Spinal cord (tissue), 10 donors: ENCODE results near the gene CYP4B1. TPM values are rescaled to one million over a fixed set of nuclear protein-coding genes. Genes with fewer than 3 reads are reported as not detected.
"Not testable (repeated sequence)": the region's sequence is repeated elsewhere in the genome, so short reads cannot be mapped to it uniquely, and the experiment has no call there.

Experiments used
- DNase-seq, 6 donors: peaks; one replicate each; pipeline versions ENCODE4 v3.0.0 to v3.0.0-alpha.2; 2013 to 2015; ENCODE audit warnings: low spot score in 6 of 6, low read depth in 4 of 6
- H3K27ac ChIP-seq: one replicate; pipeline ENCODE4 v1.5.1; 2013; ENCODE audit warnings: low read depth, low read length, control low read depth
- H3K27me3 ChIP-seq: one replicate; pipeline ENCODE4 v1.6.1; 2013; ENCODE audit warnings: low read length; ENCODE audit not compliant: control insufficient read depth, insufficient read depth
- H3K36me3 ChIP-seq: one replicate; pipeline ENCODE4 v1.6.1; 2013; ENCODE audit warnings: low read length; ENCODE audit not compliant: control insufficient read depth, insufficient read depth
- H3K4me1 ChIP-seq: one replicate; pipeline ENCODE4 v1.6.1; 2013; ENCODE audit warnings: low read length; ENCODE audit not compliant: control insufficient read depth, insufficient read depth
- H3K4me3 ChIP-seq: one replicate; pipeline ENCODE4 v1.5.1; 2013; ENCODE audit warnings: low read depth, low read length, control low read depth
- H3K9me3 ChIP-seq: one replicate; pipeline ENCODE4 v1.6.1; 2013; ENCODE audit warnings: low read length; ENCODE audit not compliant: control insufficient read depth, insufficient read depth
- WGBS: methylation state at CpG from one replicate; pipeline ENCODE4 v1.1.5; 2013; ENCODE audit warnings: missing lambda C conversion rate; ENCODE audit not compliant: insufficient coverage; 5-methylcytosine and 5-hydroxymethylcytosine counted together
- long read RNA-seq, 4 donors: transcript quantifications; one replicate each; lab custom pipeline, GENCODE V29; 2026
- polyA plus RNA-seq, 2 donors: library from polyadenylated mRNA; unstranded; fragments of 120-200 nt; gene quantifications; one replicate each; pipeline ENCODE4 v1.2.1, GENCODE V29; 2013; ENCODE audit not compliant: insufficient read length in 2 of 2
- total RNA-seq, 2 donors: library from RNA; depleted of rRNA in 1 of 2; stranded (reverse); fragments of 120-200 nt in 1 of 2; fragments of >200 nt in 1 of 2; gene quantifications; one replicate each; pipeline versions ENCODE4 v1.2.3 to v1.2.4, GENCODE V29; 2013 to 2014
- donor health status: healthy.

CYP4B1 gene
- total RNA-seq (under 1 TPM; 0.59 to 0.66 TPM), polyA plus RNA-seq (under 1 TPM; 0.33 to 0.46 TPM)
- long read RNA-seq, donor 1, result 0 reads
- long read RNA-seq, donor 2, result 0 reads
- long read RNA-seq, donor 3, result 0 reads
- long read RNA-seq, donor 4, result 0 reads

DNA sequence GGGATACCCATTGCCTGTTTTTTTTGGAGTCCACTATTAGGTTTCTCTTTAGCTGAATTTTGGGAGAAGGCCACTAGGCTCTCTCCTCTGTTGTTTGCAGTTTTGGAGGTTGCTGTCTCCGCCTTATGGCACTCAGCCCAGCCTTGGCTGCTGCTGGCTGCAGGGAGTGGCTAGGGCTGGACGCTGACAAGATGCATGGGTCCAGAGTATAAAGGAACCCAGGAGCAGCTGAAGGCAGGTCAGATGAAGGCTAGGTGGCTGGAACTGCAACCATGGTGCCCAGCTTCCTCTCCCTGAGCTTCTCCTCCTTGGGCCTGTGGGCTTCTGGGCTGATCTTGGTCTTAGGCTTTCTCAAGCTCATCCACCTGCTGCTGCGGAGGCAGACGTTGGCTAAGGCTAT lies at the start of gene CYP4B1:
Gene CYP4B1, plus strand, starts transcription at position 237 of the 400 bp plus-strand sequence. Its CDS starts 36 bp downstream, at position 273.
- Histone ChIP-seq H3K9me3 (no peaks in the 10 kb centered on the region), H3K36me3 (no peaks in the 10 kb centered on the region), H3K4me1 (peaks cover 8% of the 10 kb centered on the region), H3K4me3 (no peak within 1 kb of the TSS), H3K27ac (no peak within 1 kb of the TSS), H3K27me3 (no peaks in the 10 kb centered on the region)
- 36% methylated on average over 2 of the region's 4 CpGs for WGBS
- peak in 5 of 6 donors; percentile 0 to 49 (median 1) for DNase-seq

DNA sequence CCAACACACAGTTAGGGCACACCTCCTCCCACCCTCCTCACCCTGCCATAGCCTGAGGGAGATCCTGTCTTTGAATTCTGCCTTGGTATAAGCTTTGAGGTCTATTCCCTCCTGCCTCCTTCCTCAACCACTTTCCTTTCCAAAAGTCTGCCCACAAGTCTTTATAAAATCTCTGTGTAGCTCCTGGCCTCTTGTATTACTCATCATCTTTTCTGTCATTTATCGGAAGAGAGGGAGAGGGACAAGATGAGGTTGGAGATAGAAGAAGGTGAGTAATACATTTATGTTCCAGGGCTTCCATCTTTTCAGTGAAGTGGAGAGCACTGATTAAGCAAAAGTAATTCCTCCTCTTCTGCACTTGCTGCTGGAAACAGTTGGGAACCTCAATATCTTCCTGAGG lies 49.4 kb upstream of the CYP4B1 start:
- no peak overlapping the region for H3K4me3 ChIP-seq
- H3K9me3 ChIP-seq, result no peaks in the 10 kb centered on the region
- peaks cover 9% of the 10 kb centered on the region for H3K27me3 ChIP-seq
- no peak overlapping the region for H3K27ac ChIP-seq
- WGBS, result no CpG with 5 or more reads among the region's 1 CpG
- DNase-seq, result no peak
- H3K36me3 ChIP-seq, result no peaks in the 10 kb centered on the region
- no peaks in the 10 kb centered on the region for H3K4me1 ChIP-seq

DNA sequence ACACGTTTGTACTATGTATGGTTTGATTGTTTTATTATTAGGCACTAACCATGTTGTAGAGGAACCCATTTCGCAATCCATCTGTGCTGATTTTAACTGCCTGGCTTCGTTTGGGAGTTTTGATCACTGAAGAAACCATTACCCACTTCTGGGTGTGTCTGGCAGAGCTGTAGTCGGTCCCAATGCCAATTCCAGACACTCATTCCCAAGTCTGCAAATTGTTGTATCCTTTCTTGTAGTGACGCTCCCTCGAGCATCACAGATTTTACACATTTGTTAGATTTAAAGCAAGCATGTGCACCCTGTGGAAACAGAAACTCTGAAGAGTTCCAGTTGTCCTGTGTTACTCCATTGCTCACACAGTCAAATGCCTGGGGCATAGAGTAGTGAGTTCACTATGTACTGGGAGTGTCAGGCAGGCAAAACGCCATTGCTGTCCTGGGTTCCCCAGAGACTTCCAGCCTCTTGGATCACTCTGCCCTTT lies 48.9 kb upstream of the CYP4B1 start:
- peak in 2 of 6 donors; percentile 2 to 63 for DNase-seq

DNA sequence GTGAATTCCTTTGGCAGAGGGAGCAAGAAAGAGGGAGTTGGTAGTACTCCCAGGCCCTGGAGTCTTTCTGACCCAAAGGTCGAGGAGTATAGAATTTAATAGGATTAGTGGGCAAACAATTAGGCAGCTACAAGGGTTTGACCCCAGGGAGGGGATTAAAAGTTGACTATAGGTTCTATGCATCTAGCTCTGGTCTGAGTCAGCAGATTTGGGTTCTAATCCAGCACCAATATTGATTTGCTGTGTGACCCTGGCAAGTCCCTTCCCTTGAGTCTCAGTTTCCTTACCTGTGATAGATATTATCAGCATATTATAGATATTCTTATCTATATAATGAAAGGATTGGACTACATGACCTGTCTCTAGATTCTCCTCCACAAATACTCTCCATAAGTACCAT lies 44.9 kb upstream of the CYP4B1 start:
- Histone ChIP-seq H3K4me1 (no peaks in the 10 kb centered on the region), H3K27me3 (peaks cover 1% of the 10 kb centered on the region), H3K36me3 (no peaks in the 10 kb centered on the region), H3K4me3 (no peak overlapping the region), H3K27ac (no peak overlapping the region), H3K9me3 (no peaks in the 10 kb centered on the region)
- DNase-seq, result no peak
- WGBS, result 45% methylated on average over 1 of the region's 1 CpG

More for the DNA sequence above, 48.9 kb upstream of the CYP4B1 start:
- H3K27me3 ChIP-seq, result peaks cover 9% of the 10 kb centered on the region
- no peaks in the 10 kb centered on the region for H3K4me1 ChIP-seq
- H3K27ac ChIP-seq, result no peak overlapping the region
- WGBS, result 60% methylated on average over 5 of the region's 7 CpGs
- no peaks in the 10 kb centered on the region for H3K36me3 ChIP-seq
- H3K9me3 ChIP-seq, result no peaks in the 10 kb centered on the region
- H3K4me3 ChIP-seq, result no peak overlapping the region

DNA sequence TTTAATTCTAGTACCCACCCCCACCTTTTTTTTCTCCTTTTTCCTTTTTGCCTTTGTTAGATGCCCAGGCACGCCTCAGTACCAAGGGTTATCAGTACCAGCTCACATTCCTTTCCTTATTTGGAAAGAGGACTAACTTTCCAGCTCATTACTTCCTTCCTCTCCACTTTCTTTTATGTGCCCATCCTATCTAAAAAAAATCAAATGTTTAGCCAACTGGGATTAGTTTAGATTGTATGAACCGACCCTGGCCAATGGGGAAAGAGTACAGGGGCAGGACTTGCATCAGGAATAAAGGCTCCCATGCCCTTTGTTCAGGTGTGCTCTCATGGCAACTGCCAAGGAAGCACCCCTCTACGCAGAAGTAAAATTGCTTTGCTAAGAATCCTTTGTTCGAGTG lies 44.1 kb upstream of the CYP4B1 start:
- H3K4me1 ChIP-seq, H3K27ac ChIP-seq, DNase-seq, H3K36me3 ChIP-seq, H3K27me3 ChIP-seq, H3K4me3 ChIP-seq, H3K9me3 ChIP-seq: not testable (repeated sequence)
- WGBS, result 61% methylated on average over 3 of the region's 4 CpGs

DNA sequence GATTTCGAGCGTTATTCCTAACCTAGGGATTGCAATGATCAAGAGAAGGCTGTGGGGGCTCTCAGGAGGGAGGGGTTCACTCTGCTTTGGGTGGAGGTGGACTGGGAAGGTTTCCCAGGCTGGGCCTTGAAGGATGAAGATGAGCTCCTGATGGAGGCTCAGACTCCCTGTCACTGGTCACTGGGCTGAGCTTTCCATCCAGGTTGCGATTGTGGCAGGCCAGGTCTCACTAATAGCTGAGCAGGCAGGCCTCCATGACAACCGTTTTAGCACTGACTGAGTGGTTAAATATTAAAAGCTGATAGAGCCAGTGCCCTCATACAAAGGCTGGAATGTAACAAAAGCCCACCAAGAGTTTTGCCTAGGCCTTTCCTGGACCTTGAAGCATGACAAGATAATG lies 43.7 kb upstream of the CYP4B1 start:
- no peak for DNase-seq
- no peaks in the 10 kb centered on the region for H3K4me1 ChIP-seq
- no peaks in the 10 kb centered on the region for H3K9me3 ChIP-seq
- H3K4me3 ChIP-seq, result no peak overlapping the region
- no peaks in the 10 kb centered on the region for H3K36me3 ChIP-seq
- H3K27me3 ChIP-seq, result no peaks in the 10 kb centered on the region
- 68% methylated on average over 4 of the region's 4 CpGs for WGBS
- H3K27ac ChIP-seq, result no peak overlapping the region

DNA sequence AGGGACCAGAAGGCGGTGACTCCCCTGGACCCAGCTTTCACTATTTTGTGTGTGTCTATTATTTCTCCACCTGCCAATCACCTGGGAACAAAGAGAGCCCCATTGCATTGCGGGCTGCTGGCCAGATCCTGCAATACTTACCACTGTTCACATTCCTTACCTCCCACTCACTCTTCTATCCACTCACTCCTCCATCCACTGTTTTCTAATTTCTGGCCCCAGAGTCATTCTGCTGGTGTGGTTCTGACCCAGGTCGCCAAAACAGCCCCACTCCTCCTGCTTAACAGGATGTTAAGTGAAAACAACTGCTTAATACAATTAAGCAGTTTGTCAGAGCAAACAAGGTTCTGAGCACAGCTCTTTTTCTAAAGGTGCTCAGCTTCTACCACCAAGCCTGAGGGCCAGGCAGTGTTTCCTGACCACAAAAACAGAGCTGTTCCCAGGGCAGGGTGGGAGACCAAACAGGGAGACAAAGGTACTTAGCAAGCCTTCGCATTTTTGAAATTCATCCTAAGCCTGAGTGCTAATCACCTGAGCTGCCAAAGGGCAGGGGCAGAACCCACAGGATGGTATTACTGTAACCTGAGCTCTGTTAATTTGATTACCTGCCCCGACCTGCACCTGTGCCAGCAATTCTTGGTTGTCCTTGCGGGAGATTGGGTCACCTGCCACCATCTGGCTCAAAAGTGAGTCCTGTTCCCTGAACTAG lies 41.4 kb upstream of the CYP4B1 start:
- H3K27me3 ChIP-seq, result no peaks in the 10 kb centered on the region
- no peak overlapping the region for H3K27ac ChIP-seq
- no peaks in the 10 kb centered on the region for H3K4me1 ChIP-seq
- H3K9me3 ChIP-seq, result no peaks in the 10 kb centered on the region
- no peaks in the 10 kb centered on the region for H3K36me3 ChIP-seq
- no peak for DNase-seq
- no peak overlapping the region for H3K4me3 ChIP-seq
- 47% methylated on average over 5 of the region's 6 CpGs for WGBS

DNA sequence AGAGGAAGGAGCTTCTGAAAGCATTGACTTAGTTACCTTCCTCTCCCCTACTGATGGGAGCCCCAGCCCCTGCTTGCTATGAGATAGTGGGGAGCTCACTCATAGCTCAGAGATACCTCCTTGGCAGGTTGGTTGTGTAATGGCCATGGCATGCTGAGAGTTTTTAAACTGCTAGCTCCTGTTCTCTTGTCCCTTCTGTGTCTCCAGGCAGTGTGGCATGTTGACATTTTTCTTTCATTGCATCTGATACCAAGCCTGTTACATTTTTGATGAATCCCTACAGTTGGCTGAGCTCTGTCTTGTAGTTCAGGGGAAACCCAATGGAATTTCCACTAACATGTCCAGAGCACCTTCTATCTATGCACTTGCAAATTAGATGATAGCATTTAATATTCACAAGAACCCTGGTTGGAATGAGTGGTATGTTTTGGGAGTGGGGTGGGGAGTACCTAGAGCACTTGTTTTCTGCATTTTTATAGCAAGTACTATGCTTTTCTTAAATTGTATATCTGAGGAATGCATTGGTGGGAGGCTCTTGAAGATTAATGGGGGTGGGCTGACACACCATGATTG lies 40.8 kb upstream of the CYP4B1 start:
- no peak for DNase-seq
- H3K36me3 ChIP-seq, result no peaks in the 10 kb centered on the region
- H3K27ac ChIP-seq, result no peak overlapping the region
- H3K27me3 ChIP-seq, result no peaks in the 10 kb centered on the region
- no peaks in the 10 kb centered on the region for H3K9me3 ChIP-seq
- no peak overlapping the region for H3K4me3 ChIP-seq
- no peaks in the 10 kb centered on the region for H3K4me1 ChIP-seq

DNA sequence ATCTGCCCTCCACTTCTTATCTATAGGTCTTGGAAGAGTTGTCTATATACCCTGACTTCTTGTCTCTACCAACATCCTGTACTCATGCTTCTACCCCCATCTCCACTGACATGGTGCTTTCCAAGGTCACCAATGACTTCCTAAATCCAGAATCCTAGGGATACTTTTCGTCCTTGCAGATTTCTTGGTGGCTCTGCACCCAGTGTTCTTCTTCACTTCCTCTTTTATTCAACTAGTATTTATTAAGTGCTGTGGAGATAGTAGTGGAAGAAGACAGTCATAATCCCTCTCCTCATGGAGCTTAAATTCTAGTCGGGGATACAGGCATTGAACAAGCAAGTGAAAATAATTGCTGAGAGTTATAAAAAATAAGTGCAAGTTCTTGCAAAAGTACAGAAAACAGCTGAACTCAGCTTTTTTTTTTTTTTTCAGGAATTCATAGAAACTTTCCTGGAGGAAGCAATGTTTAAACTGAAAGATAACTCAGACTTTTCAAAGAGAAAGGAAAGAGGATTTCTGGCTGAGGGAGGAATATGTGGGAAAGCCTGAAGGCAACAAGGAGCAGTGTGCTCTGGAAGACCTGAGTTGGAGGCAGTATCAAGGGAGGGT lies 38.2 kb upstream of the CYP4B1 start:
- DNase-seq, result no peak
- Histone ChIP-seq H3K4me1 (no peaks in the 10 kb centered on the region), H3K27me3 (no peaks in the 10 kb centered on the region), H3K36me3 (no peaks in the 10 kb centered on the region), H3K4me3 (no peak overlapping the region), H3K27ac (no peak overlapping the region), H3K9me3 (no peaks in the 10 kb centered on the region)
- WGBS, result no CpG with 5 or more reads among the region's 2 CpGs
